Stomach (tissue), 4 donors: ENCODE results near the gene ADGB.

Source experiments
- EP300 ChIP-seq: sonication (generic); formaldehyde crosslinking; IDR thresholded peaks from one replicate; pipeline ENCODE4 v1.6.1; 2017; ENCODE audit warnings: antibody characterized with exemption
- POLR2A ChIP-seq, 4 donors: fragments of 450-650 bp; IDR thresholded peaks; one replicate each; pipeline ENCODE4 v1.6.1; 2016; ENCODE audit warnings: antibody characterized with exemption in 4 of 4, control low read depth in 2 of 4, mild to moderate bottlenecking in 1 of 4, moderate library complexity in 1 of 4
- POLR2AphosphoS5 ChIP-seq, 3 donors: sonication (generic); formaldehyde crosslinking; IDR thresholded peaks; one replicate each; pipeline ENCODE4 v1.6.1; 2016; ENCODE audit warnings: antibody characterized with exemption in 3 of 3
- TF ChIP-seq, protein P1 (sequence below), 7 experiments: fragments of 450-650 bp in 4 of 7; fragments of 200-600 bp in 3 of 7; sonication (generic) in 3 of 7; IDR thresholded peaks; one replicate each; pipeline ENCODE4 v1.5.1; 2016 to 2019; ENCODE audit warnings: antibody characterized with exemption in 7 of 7, control low read depth in 2 of 7, mild to moderate bottlenecking in 1 of 7

GRCh38 chr6:146553377-146554135, 45.2 kb upstream of the ADGB start:
- TF ChIP-seq, protein P1, sequence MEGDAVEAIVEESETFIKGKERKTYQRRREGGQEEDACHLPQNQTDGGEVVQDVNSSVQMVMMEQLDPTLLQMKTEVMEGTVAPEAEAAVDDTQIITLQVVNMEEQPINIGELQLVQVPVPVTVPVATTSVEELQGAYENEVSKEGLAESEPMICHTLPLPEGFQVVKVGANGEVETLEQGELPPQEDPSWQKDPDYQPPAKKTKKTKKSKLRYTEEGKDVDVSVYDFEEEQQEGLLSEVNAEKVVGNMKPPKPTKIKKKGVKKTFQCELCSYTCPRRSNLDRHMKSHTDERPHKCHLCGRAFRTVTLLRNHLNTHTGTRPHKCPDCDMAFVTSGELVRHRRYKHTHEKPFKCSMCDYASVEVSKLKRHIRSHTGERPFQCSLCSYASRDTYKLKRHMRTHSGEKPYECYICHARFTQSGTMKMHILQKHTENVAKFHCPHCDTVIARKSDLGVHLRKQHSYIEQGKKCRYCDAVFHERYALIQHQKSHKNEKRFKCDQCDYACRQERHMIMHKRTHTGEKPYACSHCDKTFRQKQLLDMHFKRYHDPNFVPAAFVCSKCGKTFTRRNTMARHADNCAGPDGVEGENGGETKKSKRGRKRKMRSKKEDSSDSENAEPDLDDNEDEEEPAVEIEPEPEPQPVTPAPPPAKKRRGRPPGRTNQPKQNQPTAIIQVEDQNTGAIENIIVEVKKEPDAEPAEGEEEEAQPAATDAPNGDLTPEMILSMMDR (IDR thresholded peaks at IDR 0.05), result no peak
- TF ChIP-seq POLR2AphosphoS5 (IDR thresholded peaks at IDR 0.05), result no peak
- TF ChIP-seq POLR2A (IDR thresholded peaks at IDR 0.05), result no peak
- TF ChIP-seq EP300, result no peak
